CD4-positive, alpha-beta T cell treated with Interleukin-1 beta for 1 hour (primary cell): ENCODE results near the gene BIK.

Experiments used
- DNase-seq, 2 donors: peaks; one replicate each; pipeline ENCODE4 v3.0.0-alpha.2; 2020 to 2022

BIK gene

GRCh38 chr22:43164636-43165035, 54.1 kb downstream of the BIK start:
- DNase-seq: no peak

GRCh38 chr22:43166132-43166930, 55.8 kb downstream of the BIK start:
- no peak for DNase-seq

DNA sequence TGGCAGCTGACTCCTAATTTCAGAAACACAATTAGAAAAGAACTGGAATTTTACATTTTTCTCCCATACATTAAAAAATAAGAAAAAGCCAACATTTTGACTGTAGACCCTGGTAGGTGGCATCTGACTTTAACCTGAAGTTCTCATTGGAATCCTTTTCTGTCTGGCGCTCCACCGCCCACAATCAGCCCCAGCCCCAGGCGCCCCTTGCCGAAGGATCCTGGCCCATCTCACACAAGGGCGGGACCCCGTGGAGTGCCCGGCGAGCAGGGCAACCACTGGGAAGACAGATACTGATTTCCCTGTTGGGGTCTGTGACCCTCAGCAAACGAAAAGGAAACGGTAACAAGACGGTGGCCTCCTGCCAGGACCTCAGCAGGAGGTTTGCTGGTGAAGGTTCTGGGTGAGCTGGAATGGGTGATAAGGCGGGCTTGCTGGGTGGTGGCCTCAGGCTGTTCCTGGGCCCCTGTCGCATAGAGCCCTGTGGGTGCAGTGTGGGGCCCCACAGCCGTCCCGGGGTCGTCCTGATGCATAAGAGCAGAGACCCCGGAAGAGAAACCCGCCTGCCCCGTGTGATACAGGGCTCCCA, 56.5 kb downstream of the BIK start:
- no peak for DNase-seq

DNA sequence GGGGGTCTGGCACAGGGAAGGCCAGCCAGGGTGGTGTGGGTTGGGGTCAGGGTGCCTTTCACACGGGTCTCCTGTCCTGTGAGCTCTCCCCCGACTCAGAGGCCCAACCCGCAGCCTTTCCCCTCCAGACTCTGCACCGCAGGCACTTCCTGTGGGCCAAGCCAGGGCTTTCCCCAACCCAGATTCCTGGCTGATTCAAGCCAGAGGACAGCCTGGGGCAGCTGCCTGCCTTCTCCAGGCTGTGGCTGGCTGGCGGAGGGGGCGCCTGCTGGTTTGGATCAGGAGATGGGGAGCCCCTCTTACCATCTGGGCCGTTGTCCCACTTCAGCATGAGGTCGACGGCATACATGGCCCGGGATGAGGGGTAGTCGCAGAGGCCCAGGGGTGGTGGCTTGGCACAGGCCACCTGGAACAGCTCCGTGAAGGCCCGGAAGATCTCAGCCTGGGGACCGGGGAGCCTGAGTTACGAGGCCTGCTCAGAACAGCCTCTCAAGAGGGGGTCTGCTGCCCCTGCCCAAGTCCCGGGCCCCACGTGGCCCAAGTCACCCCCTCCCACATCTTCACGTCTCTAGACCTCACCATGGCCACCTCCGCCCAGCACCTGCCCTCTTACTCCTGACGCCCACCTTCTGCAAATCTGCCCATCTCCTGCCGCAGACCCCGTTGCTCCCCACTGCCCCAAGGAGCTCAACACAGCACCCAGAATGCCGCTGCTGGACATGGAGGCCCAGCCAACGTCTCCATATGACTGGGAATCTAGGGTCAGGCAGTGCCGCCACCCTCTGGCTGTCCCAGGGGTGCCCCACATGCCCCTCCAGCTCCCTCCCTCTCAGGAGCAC, 58.1 kb downstream of the BIK start:
- no peak for DNase-seq

DNA sequence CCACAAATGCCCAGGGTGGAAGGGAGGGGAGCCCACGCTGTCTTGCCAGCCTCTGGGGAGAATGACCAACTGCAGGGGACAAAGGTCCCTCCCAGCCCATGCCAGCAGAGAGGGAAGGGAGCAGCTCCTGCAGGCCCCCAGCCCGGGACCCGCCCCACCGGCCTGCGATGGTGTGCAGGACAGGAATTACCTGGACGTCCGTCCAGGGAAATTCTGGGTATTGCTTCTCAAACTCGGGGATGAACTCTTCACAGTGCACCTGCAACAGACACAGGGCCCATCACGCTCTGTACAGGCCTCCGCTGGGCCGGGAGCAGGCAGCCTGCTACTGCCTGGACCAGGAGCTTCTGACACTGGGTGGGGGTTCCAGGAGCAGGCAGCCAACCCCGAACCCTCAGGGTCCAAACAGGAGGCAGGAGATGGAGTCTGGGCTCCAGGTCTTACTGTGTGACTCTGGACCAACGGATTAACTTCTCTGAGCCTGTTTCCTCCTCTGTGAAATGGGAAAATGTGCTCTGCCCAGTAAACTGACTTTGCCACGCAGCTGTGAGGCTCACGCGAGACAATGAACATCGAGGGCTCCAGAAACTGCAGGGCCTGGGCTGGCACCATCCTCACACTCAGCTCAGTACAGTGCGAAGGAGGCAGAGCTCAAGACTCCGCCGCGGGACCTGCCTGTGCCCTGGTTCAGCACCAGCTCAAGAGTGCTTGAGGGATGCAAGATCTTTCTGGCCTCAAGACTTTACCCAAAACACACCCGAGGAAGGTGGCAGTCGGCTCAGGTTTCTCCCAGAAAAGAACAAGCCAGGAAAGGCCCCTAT, 59.0 kb downstream of the BIK start:
- DNase-seq: no peak

DNA sequence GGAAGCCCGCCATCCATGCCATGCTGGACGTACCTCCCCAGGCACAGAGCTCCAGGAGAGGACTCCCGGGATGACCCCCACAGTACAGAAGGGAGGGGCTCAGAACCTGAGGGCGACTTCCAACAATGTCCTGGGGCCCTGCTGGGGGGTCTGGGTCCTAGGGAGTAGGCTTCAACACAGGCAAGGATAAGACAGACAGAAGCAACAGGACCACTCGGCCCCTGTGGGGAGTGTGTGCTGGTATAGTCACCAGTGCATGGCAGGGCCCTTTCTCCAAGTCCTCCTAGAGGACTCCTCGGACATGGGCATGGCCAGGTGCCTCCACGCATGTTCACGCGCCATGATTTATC, 59.6 kb downstream of the BIK start:
- DNase-seq: no peak

- DNase-seq: no peak
Measured at GRCh38 chr22:43171019-43171491, 60.5 kb downstream of the BIK start.

DNA sequence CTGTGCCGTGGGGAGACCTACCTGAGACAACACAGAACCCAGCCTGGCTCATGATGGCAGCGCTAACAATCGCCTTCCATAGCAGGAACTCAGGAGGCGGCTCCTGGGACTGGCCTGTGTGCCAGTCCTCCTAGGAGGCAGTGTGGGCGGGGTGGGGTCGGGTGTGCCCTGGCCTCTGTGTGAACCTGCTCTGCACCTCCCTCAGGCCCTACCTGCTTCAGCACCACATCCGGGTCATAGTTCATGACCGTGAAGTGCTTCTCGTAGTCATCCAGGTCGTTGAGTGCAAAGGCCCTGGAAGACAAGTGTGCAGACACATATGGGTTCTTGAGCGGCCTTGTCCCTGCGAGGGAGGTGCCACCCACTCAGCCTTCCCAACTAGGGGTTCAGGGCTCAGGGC, 61.1 kb downstream of the BIK start:
- DNase-seq: no peak

DNA sequence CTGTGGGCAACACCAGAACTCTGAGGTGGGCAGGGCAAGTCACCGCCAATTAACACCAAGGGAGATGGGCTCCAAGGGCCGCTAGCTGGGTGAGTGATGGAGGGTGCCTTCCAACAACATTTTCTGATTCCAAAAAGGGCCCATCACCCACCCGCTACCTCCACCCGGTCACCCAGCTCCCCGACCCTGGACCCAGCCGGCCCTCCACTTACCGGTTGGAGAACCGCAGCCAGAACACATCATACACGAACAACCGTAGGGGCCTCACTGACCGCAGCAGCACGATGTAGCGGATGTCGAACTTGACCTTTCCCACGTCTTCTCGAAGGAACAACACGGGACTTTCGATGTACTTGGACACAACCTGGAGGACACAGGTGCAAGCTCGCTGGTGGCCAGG, 61.6 kb downstream of the BIK start:
- DNase-seq: no peak

DNA sequence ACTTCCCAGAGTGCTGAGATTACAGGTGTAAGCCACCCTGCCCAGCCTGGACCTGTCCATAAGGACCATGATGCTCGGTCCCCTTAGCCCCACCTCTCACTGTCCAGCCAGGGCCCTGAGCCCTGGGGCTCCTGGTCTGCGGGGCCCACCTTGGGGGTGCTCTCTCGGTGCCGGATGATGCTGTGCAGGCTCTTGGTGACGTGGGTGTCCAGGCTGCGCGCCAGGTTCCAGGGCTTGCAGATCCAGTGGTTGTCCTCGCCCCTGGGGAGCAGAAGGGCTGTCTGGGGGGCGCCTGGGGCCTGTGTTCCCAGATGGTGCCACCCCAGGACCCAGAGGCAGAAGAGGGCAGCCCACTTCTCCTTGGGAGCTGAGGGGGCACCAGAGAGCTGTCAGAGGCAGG, 63.0 kb downstream of the BIK start:
- no peak for DNase-seq

- no peak for DNase-seq
Measured at GRCh38 chr22:43173976-43174720, 63.6 kb downstream of the BIK start.

GRCh38 chr22:43174941-43175531, 64.5 kb downstream of the BIK start:
- DNase-seq: no peak

GRCh38 chr22:43176090-43176489, 65.5 kb downstream of the BIK start:
- DNase-seq: no peak

DNA sequence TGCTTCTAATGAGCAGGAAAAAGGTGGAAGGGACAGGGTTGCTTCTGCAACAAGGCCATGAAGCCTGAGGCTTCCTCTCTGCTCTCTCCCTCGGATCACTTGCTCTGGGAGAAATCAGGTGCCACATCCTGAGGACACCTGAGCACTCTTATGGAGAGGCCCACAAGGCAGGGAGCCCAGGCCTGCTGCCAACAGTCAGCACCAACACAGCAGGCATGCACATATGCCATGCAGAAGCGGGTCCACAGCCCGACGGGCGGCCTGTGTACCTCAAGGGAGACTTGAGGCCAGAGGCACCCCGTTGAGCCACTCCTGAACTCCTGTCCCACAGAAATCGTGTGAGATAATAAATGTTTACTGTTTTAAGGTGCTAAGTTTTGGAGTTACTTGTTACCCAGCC, 66.9 kb downstream of the BIK start:
- DNase-seq: no peak
